Transverse colon (tissue), 4 donors: ENCODE data around the gene C11orf97. TPM values are rescaled to one million over a fixed set of nuclear protein-coding genes. Genes with fewer than 3 reads are reported as not detected.

ENCODE experiments used
- DNase-seq: peaks from one replicate; pipeline ENCODE4 v3.0.0-alpha.2; 2019
- H3K27ac ChIP-seq, 4 donors: fragments of 200-600 bp; sonication (generic); 2 replicates each; pipeline ENCODE4 v1.5.1; 2016 to 2018; ENCODE audit warnings: inconsistent platforms in 4 of 4
- H3K27me3 ChIP-seq: fragments of 200-600 bp; sonication (generic); 2 replicates; pipeline ENCODE4 v1.5.1; 2017; ENCODE audit warnings: inconsistent platforms
- H3K36me3 ChIP-seq, 4 donors: fragments of 200-600 bp; sonication (generic); 2 replicates each; pipeline ENCODE4 v1.5.1; 2017 to 2019; ENCODE audit warnings: inconsistent platforms in 4 of 4
- H3K4me1 ChIP-seq, 4 donors: fragments of 200-600 bp; sonication (generic); 2 replicates each; pipeline ENCODE4 v1.5.1; 2017 to 2020; ENCODE audit warnings: inconsistent platforms in 4 of 4
- H3K4me3 ChIP-seq, 4 donors: fragments of 200-600 bp; sonication (generic); 1 replicate in 1 of 4; 2 replicates in 3 of 4; pipeline versions ENCODE4 v1.5.1 to v1.6.1; 2017 to 2019; ENCODE audit warnings: inconsistent platforms in 4 of 4
- H3K9me3 ChIP-seq, 2 donors: fragments of 200-600 bp; sonication (generic); 2 replicates each; pipeline ENCODE4 v1.5.1; 2017 to 2019; ENCODE audit warnings: inconsistent platforms in 2 of 2
- CTCF ChIP-seq, 5 experiments: fragments of 200-600 bp in 3 of 5; fragments of 450-650 bp in 2 of 5; sonication (generic) in 3 of 5; IDR thresholded peaks; 1 replicate in 2 of 5; 2 replicates in 3 of 5; pipeline ENCODE4 v1.5.1; 2016 to 2017; ENCODE audit warnings: antibody characterized with exemption in 5 of 5, inconsistent platforms in 3 of 5, mild to moderate bottlenecking in 2 of 5, moderate library complexity in 1 of 5
- EP300 ChIP-seq: sonication (generic); formaldehyde crosslinking; IDR thresholded peaks from one replicate; pipeline ENCODE4 v1.6.1; 2017; ENCODE audit warnings: antibody characterized with exemption, low read depth
- POLR2A ChIP-seq: fragments of 450-650 bp; IDR thresholded peaks from one replicate; pipeline ENCODE4 v1.6.1; 2016; ENCODE audit warnings: antibody characterized with exemption, mild to moderate bottlenecking, moderate library complexity
- POLR2AphosphoS5 ChIP-seq, 3 donors: sonication (generic); formaldehyde crosslinking; IDR thresholded peaks; one replicate each; pipeline ENCODE4 v1.6.1; 2016; ENCODE audit warnings: antibody characterized with exemption in 3 of 3
- WGBS, 2 donors: methylation state at CpG; one replicate each; pipeline ENCODE4 v1.1.5; 2018; ENCODE audit warnings: low coverage in 1 of 2; 5-methylcytosine and 5-hydroxymethylcytosine counted together
- in situ Hi-C, 4 donors: fragments of 200-750 bp; cut with MboI; loops; one replicate each; pipeline versions ENCODE4 v1.15.0 to v1.15.1; 2017; ENCODE audit warnings: low sequenced_read_pairs in 3 of 4, low pct_ligation_motif_present in 1 of 4, low pct_unique_long_range_greater_than_20kb in 1 of 4
- intact Hi-C: fragments of 100-400 bp; cut with DNase I; formaldehyde crosslinking; loops from one replicate; pipeline ENCODE4 v1.15.1; 2023; ENCODE audit warnings: low total_unique reads
- total RNA-seq, 4 donors: library from RNA; depleted of rRNA; stranded (reverse); fragments of >200 nt; gene quantifications; one replicate each; pipeline ENCODE4 v1.1.0, GENCODE V29; 2016

The C11orf97 gene
- total RNA-seq, 4 donors from 2014 or later: not detected

GRCh38 chr11:94481342-94481741 lies 30.9 kb upstream of the C11orf97 start:
- no peak overlapping the region for H3K27ac ChIP-seq
- peaks cover 0 to 27% (median 9%) of the 10 kb centered on the region in 4 donors for H3K36me3 ChIP-seq
- no peak for DNase-seq
- H3K27me3 ChIP-seq: no peaks in the 10 kb centered on the region
- no peaks in the 10 kb centered on the region for H3K9me3 ChIP-seq
- no peak overlapping the region for H3K4me3 ChIP-seq
- H3K4me1 ChIP-seq: no peaks in the 10 kb centered on the region
- TF ChIP-seq CTCF (IDR thresholded peaks at IDR 0.05): no peak
- no peak for TF ChIP-seq POLR2AphosphoS5 (IDR thresholded peaks at IDR 0.05)
- TF ChIP-seq EP300: no peak
- TF ChIP-seq POLR2A: no peak
- intact Hi-C loops (no loop called here), in situ Hi-C loops (loop anchor here in 3 of 4 donors (25.0 kb wide), 4 partner anchors 319 to 1306 kb away; partner anchors contain the start of genes C11orf54 (in 2 of the 3), TAF1D (in 2 of the 3), CEP57 (in 1 of the 3) and FAM76B (in 1 of the 3))

GRCh38 chr11:94486068-94486467 lies 26.2 kb upstream of the C11orf97 start:
- WGBS, 2 donors: 80 to 87% methylated on average over 1 of the region's 1 CpG
- H3K36me3 ChIP-seq: peaks cover 0 to 27% (median 11%) of the 10 kb centered on the region in 4 donors
- DNase-seq: no peak
- in situ Hi-C loops (loop anchor here in 3 of 4 donors (25.0 kb wide), 4 partner anchors 324 to 1301 kb away; partner anchors contain the start of genes C11orf54 (in 2 of the 3), TAF1D (in 2 of the 3), CEP57 (in 1 of the 3) and FAM76B (in 1 of the 3)), intact Hi-C loops (no loop called here)
- H3K27me3 ChIP-seq: no peaks in the 10 kb centered on the region
- no peak overlapping the region for H3K27ac ChIP-seq
- H3K4me3 ChIP-seq: no peak overlapping the region
- no peaks in the 10 kb centered on the region for H3K9me3 ChIP-seq
- no peaks in the 10 kb centered on the region for H3K4me1 ChIP-seq
- TF ChIP-seq POLR2AphosphoS5 (IDR thresholded peaks at IDR 0.05): no peak
- no peak for TF ChIP-seq EP300
- no peak for TF ChIP-seq CTCF (IDR thresholded peaks at IDR 0.05)
- no peak for TF ChIP-seq POLR2A

GRCh38 chr11:94493281-94494125 lies 18.8 kb upstream of the C11orf97 start, which contains the start of the genes ANKRD49 and MRE11:
Gene ANKRD49 (plus strand): TSS chr11:94493984. CDS start chr11:94496694, 2,710 bp downstream.
Gene MRE11 (minus strand): TSS chr11:94493844. CDS start chr11:94492801, 1,043 bp downstream.
- DNase-seq: peak; percentile 98
- Histone ChIP-seq H3K9me3 (no peaks in the 10 kb centered on the region), H3K27ac (peak within 1 kb of the TSS; percentile 85 to 92 (median 90)), H3K4me3 (peak within 1 kb of the TSS; percentile 82 to 94 (median 88)), H3K27me3 (no peaks in the 10 kb centered on the region), H3K36me3 (peaks cover 0 to 24% (median 5%) of the 10 kb centered on the region in 4 donors), H3K4me1 (peaks cover 14 to 27% (median 18%) of the 10 kb centered on the region in 4 donors)
- in situ Hi-C loops: loop anchor here in 3 of 4 donors (25.0 kb wide), 4 partner anchors 331 to 1294 kb away; partner anchors contain the start of genes C11orf54 (in 2 of the 3), TAF1D (in 2 of the 3), CEP57 (in 1 of the 3) and FAM76B (in 1 of the 3)
- WGBS, 2 donors: 0 to 3% methylated on average over 6 to 52 of the region's 55 CpGs
- intact Hi-C loops: no loop called here
- TF ChIP-seq EP300 (no peak), POLR2A (peak; percentile 78), POLR2AphosphoS5 (IDR thresholded peaks at IDR 0.05) (peak in 2 of 3 donors; percentile 81 to 83), CTCF (IDR thresholded peaks at IDR 0.05) (peak in 2 of 5 experiments; percentile 22 to 23)

- 6 to 11% methylated on average over 5 to 16 of the region's 19 CpGs for WGBS, 2 donors
- no peak for DNase-seq
- intact Hi-C loops: no loop called here
- peak overlapping the region; percentile 85 to 92 (median 90) for H3K27ac ChIP-seq
- H3K9me3 ChIP-seq: no peaks in the 10 kb centered on the region
- H3K27me3 ChIP-seq: no peaks in the 10 kb centered on the region
- H3K4me1 ChIP-seq: peaks cover 14 to 27% (median 18%) of the 10 kb centered on the region in 4 donors
- TF ChIP-seq EP300 (no peak), POLR2AphosphoS5 (IDR thresholded peaks at IDR 0.05) (no peak), POLR2A (no peak), CTCF (IDR thresholded peaks at IDR 0.05) (no peak)
- peak overlapping the region; percentile 82 to 94 (median 88) for H3K4me3 ChIP-seq
- H3K36me3 ChIP-seq: peaks cover 0 to 24% (median 8%) of the 10 kb centered on the region in 4 donors
- in situ Hi-C loops: loop anchor here in 3 of 4 donors (25.0 kb wide), 4 partner anchors 332 to 1293 kb away; partner anchors contain the start of genes C11orf54 (in 2 of the 3), TAF1D (in 2 of the 3), CEP57 (in 1 of the 3) and FAM76B (in 1 of the 3)
Measured at GRCh38 chr11:94494126-94494680, 18.1 kb upstream of the C11orf97 start.
